GM18511 (cell line): Measurements from ENCODE around the gene SLC25A13.
"Not testable (repeated sequence)": the region's sequence is repeated elsewhere in the genome, so short reads cannot be mapped to it uniquely, and the experiment has no call there.

Source experiments
- ATAC-seq: cut with Tn5 transposase; IDR thresholded peaks from one replicate; pipeline ENCODE4 v1.9.1; 2021; ENCODE audit warnings: mild to moderate bottlenecking, moderate library complexity; ENCODE audit not compliant: unreplicated experiment

The SLC25A13 gene

GRCh38 chr7:96321658-96322372 lies at the start of gene SLC25A13:
TSS of gene SLC25A13 (minus strand) at chr7:96322098. CDS start at chr7:96321956, 142 bp downstream.
- ATAC-seq: peak; percentile 81

- ATAC-seq: not testable (repeated sequence)
Measured at GRCh38 chr7:96365916-96366315, 44.0 kb upstream of the SLC25A13 start.

- no peak for ATAC-seq
Measured at GRCh38 chr7:96361116-96361857, 39.4 kb upstream of the SLC25A13 start.

- ATAC-seq: peak; percentile 85
Measured at GRCh38 chr7:96359876-96360275, 38.0 kb upstream of the SLC25A13 start.

- not testable (repeated sequence) for ATAC-seq
Measured at GRCh38 chr7:96358236-96358971, 36.5 kb upstream of the SLC25A13 start.

GRCh38 chr7:96355990-96356506 lies 34.1 kb upstream of the SLC25A13 start:
- no peak for ATAC-seq

GRCh38 chr7:96354881-96355280 lies 33.0 kb upstream of the SLC25A13 start:
- no peak for ATAC-seq

- ATAC-seq: no peak
Measured at GRCh38 chr7:96349572-96349971, 27.7 kb upstream of the SLC25A13 start.

- no peak for ATAC-seq
Measured at GRCh38 chr7:96347471-96347870, 25.6 kb upstream of the SLC25A13 start.

- no peak for ATAC-seq
Measured at GRCh38 chr7:96346293-96346953, 24.5 kb upstream of the SLC25A13 start.

GRCh38 chr7:96344236-96344635 lies 22.3 kb upstream of the SLC25A13 start:
- ATAC-seq: no peak

- ATAC-seq: no peak
Measured at GRCh38 chr7:96342049-96342448, 20.2 kb upstream of the SLC25A13 start.

GRCh38 chr7:96337519-96337918 lies 15.6 kb upstream of the SLC25A13 start:
- ATAC-seq: no peak

GRCh38 chr7:96332325-96332724 lies 10.4 kb upstream of the SLC25A13 start:
- no peak for ATAC-seq

- ATAC-seq: no peak
Measured at GRCh38 chr7:96331775-96332174, 9.9 kb upstream of the SLC25A13 start.

- no peak for ATAC-seq
Measured at GRCh38 chr7:96331233-96331632, 9.3 kb upstream of the SLC25A13 start.

- no peak for ATAC-seq
Measured at GRCh38 chr7:96330193-96330592, 8.3 kb upstream of the SLC25A13 start.

GRCh38 chr7:96329241-96329640 lies 7.3 kb upstream of the SLC25A13 start:
- ATAC-seq: no peak

GRCh38 chr7:96328016-96328415 lies 6.1 kb upstream of the SLC25A13 start:
- no peak for ATAC-seq

- ATAC-seq: no peak
Measured at GRCh38 chr7:96327429-96327828, 5.5 kb upstream of the SLC25A13 start.

- ATAC-seq: not testable (repeated sequence)
Measured at GRCh38 chr7:96326752-96327151, 4.9 kb upstream of the SLC25A13 start.
